ENCODE data around the gene ZBTB4.

ZBTB4 gene

GRCh38 chr17:7426203-7426863 is 53.1 kb downstream of the ZBTB4 start:
- DNase-seq (ENCODE audit: low spot score) = no peak
- FAIRE-seq = no peak

- DNase-seq (ENCODE audit: low spot score) = no peak
- no peak for FAIRE-seq
Observed at GRCh38 chr17:7425756-7426155, 53.7 kb downstream of the ZBTB4 start.

GRCh38 chr17:7425316-7425715 is 54.1 kb downstream of the ZBTB4 start, which contains the start of gene SPEM2:
TSS of gene SPEM2 (plus strand) at chr17:7425616. CDS start at chr17:7425689, 73 bp downstream.
- FAIRE-seq = no peak
- DNase-seq (ENCODE audit: low spot score) = no peak

- FAIRE-seq = no peak
- DNase-seq (ENCODE audit: low spot score) = no peak
Observed at GRCh38 chr17:7423679-7424078, 55.8 kb downstream of the ZBTB4 start.

- DNase-seq (ENCODE audit: low spot score) (no peak), FAIRE-seq (no peak)
Observed at GRCh38 chr17:7421186-7421585, 58.2 kb downstream of the ZBTB4 start.

- no peak for FAIRE-seq
- no peak for DNase-seq (ENCODE audit: low spot score)
Observed at GRCh38 chr17:7419819-7420610, 59.4 kb downstream of the ZBTB4 start, which contains the start of gene SPEM1. TSS of gene SPEM1 (plus strand) at chr17:7420324. CDS start at chr17:7420385, 61 bp downstream.

- FAIRE-seq (no peak), DNase-seq (ENCODE audit: low spot score) (no peak)
Observed at GRCh38 chr17:7418472-7419152, 60.8 kb downstream of the ZBTB4 start.

- FAIRE-seq = no peak
- DNase-seq (ENCODE audit: low spot score) = no peak
Observed at GRCh38 chr17:7417056-7417655, 62.3 kb downstream of the ZBTB4 start.

- FAIRE-seq (no peak), DNase-seq (ENCODE audit: low spot score) (no peak)
Observed at GRCh38 chr17:7416323-7416722, 63.1 kb downstream of the ZBTB4 start.

- FAIRE-seq = no peak
- DNase-seq (ENCODE audit: low spot score) = no peak
Observed at GRCh38 chr17:7415784-7416183, 63.6 kb downstream of the ZBTB4 start.

- FAIRE-seq (no peak), DNase-seq (ENCODE audit: low spot score) (no peak)
Observed at GRCh38 chr17:7414837-7415236, 64.6 kb downstream of the ZBTB4 start.

- no peak for FAIRE-seq
- DNase-seq (ENCODE audit: low spot score) = no peak
Observed at GRCh38 chr17:7413346-7413985, 66.0 kb downstream of the ZBTB4 start.

- no peak for DNase-seq (ENCODE audit: low spot score)
- no peak for FAIRE-seq
Observed at GRCh38 chr17:7411427-7411750, 68.0 kb downstream of the ZBTB4 start.

- DNase-seq (ENCODE audit: low spot score) (no peak), FAIRE-seq (no peak)
Observed at GRCh38 chr17:7410634-7411426, 68.6 kb downstream of the ZBTB4 start.

GRCh38 chr17:7409716-7410115 is 69.7 kb downstream of the ZBTB4 start:
- DNase-seq (ENCODE audit: low spot score) (no peak), FAIRE-seq (no peak)

All from urothelium cell line (cell line).